Measurements from ENCODE around the gene ZNF394. TPM values are rescaled to one million over a fixed set of nuclear protein-coding genes. Genes with fewer than 3 reads are reported as not detected.
A peak's percentile ranks its signal among the peaks of the same experiment; 100 is the strongest.

Gene ZNF394
- total RNA-seq, 1 experiment from 2014 or later = 22.1 TPM

DNA sequence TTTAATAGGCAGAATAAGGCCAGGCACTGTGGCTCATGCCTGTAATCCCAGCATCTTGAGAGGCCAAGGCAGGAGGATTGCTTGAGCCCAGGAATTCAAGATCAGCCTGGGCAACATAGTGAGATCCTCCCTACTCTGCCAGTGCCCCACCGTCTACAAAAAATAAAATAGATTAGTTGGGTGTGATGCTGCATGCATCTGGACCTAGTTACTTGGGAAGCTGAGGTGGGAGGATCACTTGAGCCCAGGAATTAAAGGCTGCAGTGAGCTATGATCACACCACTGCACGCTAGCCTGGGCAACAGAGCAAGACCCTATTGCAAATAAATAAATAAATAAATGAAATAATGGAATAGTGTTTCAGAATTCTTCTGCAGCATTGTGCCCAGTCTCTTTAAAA lies 35.6 kb upstream of the ZNF394 start:
- H3K79me2 ChIP-seq (ENCODE audit: insufficient read depth, low read length) = no peaks in the 10 kb centered on the region
- no peak overlapping the region for H3K27ac ChIP-seq (ENCODE audit: low read depth, low read length)
- H3K4me3 ChIP-seq (replicated peaks in 1 of 2; ENCODE audit: low read depth in 1 of 2, low read length in 2 of 2) = no peak overlapping the region
- H3K36me3 ChIP-seq (ENCODE audit: control insufficient read depth in 1 of 2, insufficient read depth in 2 of 2, low read length in 2 of 2) = peaks cover 5 to 22% of the 10 kb centered on the region in 2 experiments
- peaks cover 20 to 25% of the 10 kb centered on the region in 2 experiments; a peak in 3 of 4 replicates for H3K9me3 ChIP-seq (ENCODE audit: control insufficient read depth in 1 of 2, insufficient read depth in 1 of 2, low read depth in 1 of 2, low read length in 2 of 2)
- no peaks in the 10 kb centered on the region for H3K9me2 ChIP-seq (ENCODE audit: insufficient read depth)
- ChIA-PET RAD21 (ENCODE audit: low non-redundant PET in 1 of 2, low total read pairs in 2 of 2, uncharacterized antibody in 2 of 2, unreplicated experiment in 2 of 2) (no interaction called here), CTCF (no interaction called here), POLR2A (no interaction called here)
- ATAC-seq = no peak
- intact Hi-C loops (cut with micrococcal nuclease) = no loop called here
- TF ChIP-seq EGR1 (IDR thresholded peaks at IDR 0.05; ENCODE audit: low read depth) = no peak
- no peak for TF ChIP-seq CEBPB (IDR thresholded peaks at IDR 0.05; ENCODE audit: low read depth)
- TF ChIP-seq, protein P1, sequence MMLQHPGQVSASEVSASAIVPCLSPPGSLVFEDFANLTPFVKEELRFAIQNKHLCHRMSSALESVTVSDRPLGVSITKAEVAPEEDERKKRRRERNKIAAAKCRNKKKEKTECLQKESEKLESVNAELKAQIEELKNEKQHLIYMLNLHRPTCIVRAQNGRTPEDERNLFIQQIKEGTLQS (IDR thresholded peaks at IDR 0.05) = no peak
- TF ChIP-seq, protein P2, sequence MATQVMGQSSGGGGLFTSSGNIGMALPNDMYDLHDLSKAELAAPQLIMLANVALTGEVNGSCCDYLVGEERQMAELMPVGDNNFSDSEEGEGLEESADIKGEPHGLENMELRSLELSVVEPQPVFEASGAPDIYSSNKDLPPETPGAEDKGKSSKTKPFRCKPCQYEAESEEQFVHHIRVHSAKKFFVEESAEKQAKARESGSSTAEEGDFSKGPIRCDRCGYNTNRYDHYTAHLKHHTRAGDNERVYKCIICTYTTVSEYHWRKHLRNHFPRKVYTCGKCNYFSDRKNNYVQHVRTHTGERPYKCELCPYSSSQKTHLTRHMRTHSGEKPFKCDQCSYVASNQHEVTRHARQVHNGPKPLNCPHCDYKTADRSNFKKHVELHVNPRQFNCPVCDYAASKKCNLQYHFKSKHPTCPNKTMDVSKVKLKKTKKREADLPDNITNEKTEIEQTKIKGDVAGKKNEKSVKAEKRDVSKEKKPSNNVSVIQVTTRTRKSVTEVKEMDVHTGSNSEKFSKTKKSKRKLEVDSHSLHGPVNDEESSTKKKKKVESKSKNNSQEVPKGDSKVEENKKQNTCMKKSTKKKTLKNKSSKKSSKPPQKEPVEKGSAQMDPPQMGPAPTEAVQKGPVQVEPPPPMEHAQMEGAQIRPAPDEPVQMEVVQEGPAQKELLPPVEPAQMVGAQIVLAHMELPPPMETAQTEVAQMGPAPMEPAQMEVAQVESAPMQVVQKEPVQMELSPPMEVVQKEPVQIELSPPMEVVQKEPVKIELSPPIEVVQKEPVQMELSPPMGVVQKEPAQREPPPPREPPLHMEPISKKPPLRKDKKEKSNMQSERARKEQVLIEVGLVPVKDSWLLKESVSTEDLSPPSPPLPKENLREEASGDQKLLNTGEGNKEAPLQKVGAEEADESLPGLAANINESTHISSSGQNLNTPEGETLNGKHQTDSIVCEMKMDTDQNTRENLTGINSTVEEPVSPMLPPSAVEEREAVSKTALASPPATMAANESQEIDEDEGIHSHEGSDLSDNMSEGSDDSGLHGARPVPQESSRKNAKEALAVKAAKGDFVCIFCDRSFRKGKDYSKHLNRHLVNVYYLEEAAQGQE (IDR thresholded peaks at IDR 0.05; ENCODE audit: low read depth) = no peak
- no peaks in the 10 kb centered on the region for H3K27me3 ChIP-seq (ENCODE audit: insufficient read depth, low read length)
- no peak for DNase-seq (ENCODE audit: low read depth, low spot score)
- no peak overlapping the region for H3K4me2 ChIP-seq (ENCODE audit: low read length)
- no peaks in the 10 kb centered on the region for H4K20me1 ChIP-seq (ENCODE audit: insufficient read depth)
- H3K4me1 ChIP-seq (ENCODE audit: control insufficient read depth in 1 of 2, insufficient read depth in 2 of 2, low read length in 2 of 2) = no peaks in the 10 kb centered on the region
- no peak overlapping the region for H2AFZ ChIP-seq (ENCODE audit: low read depth, low read length, poor library complexity, severe bottlenecking)
- no peak overlapping the region for H3K9ac ChIP-seq (ENCODE audit: low read length)
- no TSS peak for BruUV-seq (replicated peaks)

DNA sequence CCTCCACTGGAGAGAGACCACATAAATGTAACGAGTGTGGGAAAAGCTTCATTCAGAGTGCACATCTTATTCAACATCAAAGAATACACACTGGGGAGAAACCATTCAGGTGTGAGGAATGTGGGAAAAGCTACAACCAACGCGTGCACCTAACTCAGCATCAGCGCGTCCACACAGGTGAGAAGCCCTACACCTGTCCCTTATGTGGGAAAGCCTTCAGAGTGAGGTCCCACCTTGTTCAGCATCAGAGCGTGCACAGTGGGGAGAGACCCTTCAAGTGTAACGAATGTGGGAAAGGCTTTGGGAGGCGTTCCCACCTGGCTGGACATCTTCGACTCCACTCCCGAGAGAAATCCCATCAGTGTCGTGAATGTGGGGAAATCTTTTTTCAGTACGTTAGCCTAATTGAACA lies 31.3 kb upstream of the ZNF394 start:
- Histone ChIP-seq H3K79me2 (ENCODE audit: insufficient read depth, low read length) (no peaks in the 10 kb centered on the region; the same call in 1 of the 2 replicates), H3K27me3 (ENCODE audit: insufficient read depth, low read length) (no peaks in the 10 kb centered on the region), H3K4me1 (ENCODE audit: control insufficient read depth in 1 of 2, insufficient read depth in 2 of 2, low read length in 2 of 2) (no peaks in the 10 kb centered on the region), H4K20me1 (ENCODE audit: insufficient read depth) (no peaks in the 10 kb centered on the region), H3K4me2 (ENCODE audit: low read length) (no peak overlapping the region), H3K9ac (ENCODE audit: low read length) (no peak overlapping the region), H3K9me3 (ENCODE audit: control insufficient read depth in 1 of 2, insufficient read depth in 1 of 2, low read depth in 1 of 2, low read length in 2 of 2) (peaks cover 19 to 29% of the 10 kb centered on the region in 2 experiments; a peak in 3 of 4 replicates), H2AFZ (ENCODE audit: low read depth, low read length, poor library complexity, severe bottlenecking) (no peak overlapping the region), H3K36me3 (ENCODE audit: control insufficient read depth in 1 of 2, insufficient read depth in 2 of 2, low read length in 2 of 2) (peaks cover 13 to 40% of the 10 kb centered on the region in 2 experiments), H3K27ac (ENCODE audit: low read depth, low read length) (no peak overlapping the region), H3K4me3 (replicated peaks in 1 of 2; ENCODE audit: low read depth in 1 of 2, low read length in 2 of 2) (no peak overlapping the region), H3K9me2 (ENCODE audit: insufficient read depth) (no peaks in the 10 kb centered on the region)
- ChIA-PET RAD21 (ENCODE audit: low non-redundant PET in 1 of 2, low total read pairs in 2 of 2, uncharacterized antibody in 2 of 2, unreplicated experiment in 2 of 2) (no interaction called here), CTCF (no interaction called here), POLR2A (no interaction called here)
- DNase-seq (ENCODE audit: low read depth, low spot score) (no peak), ATAC-seq (no peak)
- no TSS peak for BruUV-seq (replicated peaks)
- intact Hi-C loops (cut with micrococcal nuclease) = no loop called here
- no peak for TF ChIP-seq SRF (IDR thresholded peaks at IDR 0.05; ENCODE audit: low read depth)
- TF ChIP-seq ZFX (IDR thresholded peaks at IDR 0.05) = no peak
- TF ChIP-seq CBX3 (IDR thresholded peaks at IDR 0.05; ENCODE audit: low read depth) = peak; percentile 92
- TF ChIP-seq JUND (IDR thresholded peaks at IDR 0.05) = no peak
- TF ChIP-seq, protein P3, sequence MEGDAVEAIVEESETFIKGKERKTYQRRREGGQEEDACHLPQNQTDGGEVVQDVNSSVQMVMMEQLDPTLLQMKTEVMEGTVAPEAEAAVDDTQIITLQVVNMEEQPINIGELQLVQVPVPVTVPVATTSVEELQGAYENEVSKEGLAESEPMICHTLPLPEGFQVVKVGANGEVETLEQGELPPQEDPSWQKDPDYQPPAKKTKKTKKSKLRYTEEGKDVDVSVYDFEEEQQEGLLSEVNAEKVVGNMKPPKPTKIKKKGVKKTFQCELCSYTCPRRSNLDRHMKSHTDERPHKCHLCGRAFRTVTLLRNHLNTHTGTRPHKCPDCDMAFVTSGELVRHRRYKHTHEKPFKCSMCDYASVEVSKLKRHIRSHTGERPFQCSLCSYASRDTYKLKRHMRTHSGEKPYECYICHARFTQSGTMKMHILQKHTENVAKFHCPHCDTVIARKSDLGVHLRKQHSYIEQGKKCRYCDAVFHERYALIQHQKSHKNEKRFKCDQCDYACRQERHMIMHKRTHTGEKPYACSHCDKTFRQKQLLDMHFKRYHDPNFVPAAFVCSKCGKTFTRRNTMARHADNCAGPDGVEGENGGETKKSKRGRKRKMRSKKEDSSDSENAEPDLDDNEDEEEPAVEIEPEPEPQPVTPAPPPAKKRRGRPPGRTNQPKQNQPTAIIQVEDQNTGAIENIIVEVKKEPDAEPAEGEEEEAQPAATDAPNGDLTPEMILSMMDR (IDR thresholded peaks at IDR 0.05 in 2 of 3, conservative IDR thresholded peaks at IDR 0.05 in 1 of 3; ENCODE audit: borderline replicate concordance in 1 of 3, insufficient read depth in 1 of 3, low read depth in 2 of 3, low read length in 2 of 3) = no peak

Measured in HCT116 (cell line).